NCI-H2196 (cell line): ENCODE results near the gene ASH1L.
"Not testable (repeated sequence)": the region's sequence is repeated elsewhere in the genome, so short reads cannot be mapped to it uniquely, and the experiment has no call there.

Experiments
- DNase-seq: peaks from one replicate; lab custom pipeline; 2025; ENCODE audit not compliant: unreplicated experiment; lab: John Stamatoyannopoulos, UW

Gene ASH1L

GRCh38 chr1:155313261-155313660 lies 249.3 kb downstream of the ASH1L start:
- DNase-seq = no peak

- peak; percentile 28 for DNase-seq
Observed at GRCh38 chr1:155309423-155310021, 253.1 kb downstream of the ASH1L start.

- DNase-seq = peak; percentile 98
Observed at GRCh38 chr1:155308493-155309422, 253.8 kb downstream of the ASH1L start, which contains the start of gene FDPS. Gene FDPS (plus strand): TSS chr1:155308866. CDS start chr1:155309790, 924 bp downstream.

GRCh38 chr1:155307247-155307740 lies 255.3 kb downstream of the ASH1L start:
- no peak for DNase-seq

GRCh38 chr1:155305881-155306391 lies 256.7 kb downstream of the ASH1L start:
- no peak for DNase-seq

GRCh38 chr1:155304558-155305063 lies 258.0 kb downstream of the ASH1L start:
- DNase-seq = no peak

- DNase-seq = no peak
Observed at GRCh38 chr1:155301342-155301841, 261.2 kb downstream of the ASH1L start, which contains the start of gene PKLR. Gene PKLR (minus strand): TSS chr1:155301438. CDS start chr1:155301395, 43 bp downstream.

- no peak for DNase-seq
Observed at GRCh38 chr1:155300553-155301329, 261.9 kb downstream of the ASH1L start.

GRCh38 chr1:155300024-155300423 lies 262.6 kb downstream of the ASH1L start:
- no peak for DNase-seq

- DNase-seq = no peak
Observed at GRCh38 chr1:155297384-155297783, 265.2 kb downstream of the ASH1L start.

- DNase-seq = no peak
Observed at GRCh38 chr1:155296661-155297060, 265.9 kb downstream of the ASH1L start.

- no peak for DNase-seq
Observed at GRCh38 chr1:155295942-155296267, 266.7 kb downstream of the ASH1L start.

- no peak for DNase-seq
Observed at GRCh38 chr1:155295183-155295941, 267.2 kb downstream of the ASH1L start.

GRCh38 chr1:155294520-155295182 lies 268.0 kb downstream of the ASH1L start:
- DNase-seq = no peak

GRCh38 chr1:155293086-155293749 lies 269.4 kb downstream of the ASH1L start:
- no peak for DNase-seq

GRCh38 chr1:155291006-155291405 lies 271.6 kb downstream of the ASH1L start:
- DNase-seq = not testable (repeated sequence)

GRCh38 chr1:155287987-155288543 lies 274.5 kb downstream of the ASH1L start:
- DNase-seq = no peak

GRCh38 chr1:155286544-155286943 lies 276.1 kb downstream of the ASH1L start:
- DNase-seq = no peak
